Limb (tissue), 2 donors: ENCODE results near the gene PLEKHN1.
"Not testable (repeated sequence)": the region's sequence is repeated elsewhere in the genome, so short reads cannot be mapped to it uniquely, and the experiment has no call there.

ENCODE experiments used
- DNase-seq, 2 donors: peaks; one replicate each; pipeline ENCODE4 v3.0.0-alpha.2; 2016; ENCODE audit errors: extremely low spot score in 2 of 2

Gene PLEKHN1

DNA sequence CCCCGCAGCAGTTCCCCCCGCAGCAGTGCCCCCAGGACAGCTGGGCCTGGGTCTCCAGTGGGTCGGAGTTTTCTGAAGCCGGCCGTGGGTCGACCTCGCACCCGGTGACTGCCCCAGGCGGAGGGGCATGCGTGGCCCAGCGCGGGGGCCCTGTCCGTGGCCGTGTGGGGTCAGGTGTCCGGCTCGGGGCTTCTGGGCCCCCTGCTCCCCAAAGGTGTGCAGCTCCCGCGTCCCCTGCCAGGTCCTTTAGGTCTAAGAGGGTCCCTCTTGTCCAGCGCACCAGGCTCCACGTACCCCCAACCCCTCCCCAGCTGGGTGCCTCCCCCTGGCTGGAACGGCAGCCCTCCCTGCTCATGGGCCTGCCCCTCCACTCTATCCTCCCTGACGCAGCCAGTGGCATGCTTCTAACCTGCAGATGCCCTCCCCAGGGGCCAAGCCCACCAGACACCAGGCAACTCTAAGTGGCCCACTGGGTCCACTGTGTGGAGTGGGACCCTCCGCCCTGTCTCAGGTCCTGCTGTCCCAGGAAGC is 39.6 kb downstream of the PLEKHN1 start:
- no peak for DNase-seq

GRCh38 chr1:1006305-1007159 is 40.2 kb downstream of the PLEKHN1 start:
- no peak for DNase-seq

GRCh38 chr1:1010131-1010530 is 43.8 kb downstream of the PLEKHN1 start:
- not testable (repeated sequence) for DNase-seq

GRCh38 chr1:1011396-1011949 is 45.2 kb downstream of the PLEKHN1 start:
- DNase-seq, result no peak

GRCh38 chr1:1012736-1013104 is 46.4 kb downstream of the PLEKHN1 start:
- DNase-seq, result not testable (repeated sequence)

- DNase-seq, result peak; percentile 79 to 85
Observed at GRCh38 chr1:1013105-1013921, 47.0 kb downstream of the PLEKHN1 start, which contains the start of gene ISG15. Gene ISG15, plus strand, starts transcription at chr1:1013497. Its CDS starts 77 bp downstream, at chr1:1013574.

GRCh38 chr1:1013922-1014648 is 47.8 kb downstream of the PLEKHN1 start:
- peak in 1 of 2 donors; percentile 34 for DNase-seq

DNA sequence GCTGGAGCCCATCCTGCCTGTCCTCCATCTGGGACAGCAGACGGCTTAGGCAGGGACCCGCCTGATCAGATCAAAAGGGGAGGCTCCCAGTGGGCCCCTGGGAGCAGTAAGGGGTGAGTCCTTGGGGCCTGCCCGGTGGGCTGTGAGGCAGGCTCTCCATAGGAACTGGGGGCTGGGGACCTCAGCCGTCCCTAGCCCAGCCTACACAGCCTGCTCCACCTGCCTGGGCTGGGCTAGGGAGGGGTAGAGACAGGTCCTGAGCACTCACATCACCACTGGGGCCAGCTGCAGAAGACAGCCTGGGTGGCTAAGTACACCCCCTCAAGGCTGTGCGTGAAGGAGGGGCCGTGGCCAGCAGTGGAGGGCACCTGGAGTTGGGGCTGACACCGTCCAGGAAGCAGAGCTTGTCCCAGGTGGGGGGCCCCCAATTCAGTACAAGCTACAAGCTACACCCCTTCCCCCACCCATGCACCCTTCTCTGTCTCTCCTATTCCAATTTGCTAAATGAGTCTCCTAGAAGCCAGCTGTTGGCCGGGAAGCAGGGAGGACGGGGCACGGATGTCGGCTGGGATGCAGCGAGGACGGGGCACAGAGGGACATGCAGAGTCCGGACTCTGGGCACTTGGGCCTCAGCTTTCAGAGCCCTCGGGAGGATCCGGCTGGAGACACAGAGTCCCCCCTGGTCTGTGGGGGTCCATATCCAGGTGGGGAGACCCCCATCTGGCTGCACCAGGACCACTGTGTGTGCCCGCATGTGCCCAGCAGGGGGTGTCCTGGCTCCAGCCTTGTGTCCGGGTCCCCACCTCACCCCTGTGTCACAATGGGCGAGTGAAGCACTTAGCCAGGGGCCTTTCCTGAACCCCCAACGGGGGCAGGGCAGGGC is 48.8 kb downstream of the PLEKHN1 start:
- peak in 1 of 2 donors; percentile 53 for DNase-seq

GRCh38 chr1:1017397-1018320 is 51.4 kb downstream of the PLEKHN1 start:
- DNase-seq, result not testable (repeated sequence)

DNA sequence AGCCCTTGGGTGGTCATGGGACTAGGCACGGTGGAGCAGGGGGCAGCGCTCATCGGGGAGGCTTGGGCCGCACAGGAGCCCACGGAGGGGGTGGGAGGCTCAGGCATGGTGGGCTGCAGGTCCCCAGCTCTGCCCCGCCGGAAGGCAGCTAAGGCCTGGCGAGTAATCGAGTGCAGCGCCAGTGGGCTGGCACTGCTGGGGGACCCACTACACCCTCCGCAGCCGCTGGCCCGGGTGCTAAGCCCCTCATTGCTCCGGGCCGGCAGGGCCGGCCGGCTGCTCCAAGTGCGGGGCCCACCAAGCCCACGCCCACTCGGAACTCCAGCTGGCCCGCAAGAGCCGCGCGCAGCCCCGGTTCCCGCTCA is 52.0 kb downstream of the PLEKHN1 start:
- not testable (repeated sequence) for DNase-seq

GRCh38 chr1:1019122-1019999 is 53.1 kb downstream of the PLEKHN1 start:
- DNase-seq, result peak; percentile 83 to 93

- no peak for DNase-seq
Observed at GRCh38 chr1:1020000-1020404, 53.7 kb downstream of the PLEKHN1 start, which contains the start of gene AGRN. Gene AGRN, plus strand, starts transcription at chr1:1020120. Its CDS starts 53 bp downstream, at chr1:1020173.

DNA sequence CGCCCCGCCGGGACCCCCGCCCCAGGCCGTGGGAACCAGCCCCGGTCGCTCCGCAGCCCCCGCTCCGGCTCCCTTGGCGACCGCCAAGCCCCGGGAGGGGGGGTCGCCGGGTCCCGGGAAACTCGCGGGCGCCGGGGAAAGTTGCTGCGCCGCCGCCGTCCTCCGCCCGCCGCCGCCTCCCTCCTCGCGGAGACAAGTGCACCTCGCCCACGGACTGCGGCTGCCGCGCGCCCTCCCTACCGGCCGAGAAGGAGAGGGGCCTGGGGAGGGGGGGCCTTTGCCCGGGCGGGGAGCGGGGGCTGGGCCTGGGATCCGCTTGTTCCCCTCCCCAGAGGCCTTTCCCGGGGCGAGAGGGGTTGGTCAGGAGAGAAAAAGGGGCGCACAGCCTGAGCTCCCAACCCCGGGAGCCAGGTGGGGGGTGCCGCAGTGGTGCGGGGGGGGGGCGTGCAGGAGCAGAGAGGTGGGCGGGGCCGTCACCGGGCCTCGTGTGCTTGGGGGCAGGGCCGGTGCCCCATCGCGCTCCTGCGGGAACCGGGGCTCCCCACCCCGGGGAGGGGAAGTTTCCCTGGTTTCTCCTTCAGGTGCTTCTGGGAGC is 54.2 kb downstream of the PLEKHN1 start:
- DNase-seq, result peak in 1 of 2 donors; percentile 71

GRCh38 chr1:1021010-1021919 is 55.0 kb downstream of the PLEKHN1 start:
- DNase-seq, result peak; percentile 54 to 83

DNA sequence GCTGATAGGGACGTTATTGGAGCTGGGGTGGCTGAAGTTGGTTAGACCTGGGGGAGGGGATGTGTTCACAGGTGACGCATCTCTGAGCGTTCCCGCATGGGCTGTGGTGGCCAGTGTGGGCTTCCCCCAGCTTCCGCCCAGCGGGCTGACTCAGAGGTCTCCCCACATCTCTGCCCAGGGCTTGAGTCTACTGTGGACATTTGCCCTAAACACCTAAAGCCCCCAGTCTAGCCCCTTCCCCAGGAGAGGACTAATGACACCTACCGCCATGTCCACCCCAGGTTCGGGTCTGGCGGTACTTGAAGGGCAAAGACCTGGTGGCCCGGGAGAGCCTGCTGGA is 55.6 kb downstream of the PLEKHN1 start:
- DNase-seq, result no peak

DNA sequence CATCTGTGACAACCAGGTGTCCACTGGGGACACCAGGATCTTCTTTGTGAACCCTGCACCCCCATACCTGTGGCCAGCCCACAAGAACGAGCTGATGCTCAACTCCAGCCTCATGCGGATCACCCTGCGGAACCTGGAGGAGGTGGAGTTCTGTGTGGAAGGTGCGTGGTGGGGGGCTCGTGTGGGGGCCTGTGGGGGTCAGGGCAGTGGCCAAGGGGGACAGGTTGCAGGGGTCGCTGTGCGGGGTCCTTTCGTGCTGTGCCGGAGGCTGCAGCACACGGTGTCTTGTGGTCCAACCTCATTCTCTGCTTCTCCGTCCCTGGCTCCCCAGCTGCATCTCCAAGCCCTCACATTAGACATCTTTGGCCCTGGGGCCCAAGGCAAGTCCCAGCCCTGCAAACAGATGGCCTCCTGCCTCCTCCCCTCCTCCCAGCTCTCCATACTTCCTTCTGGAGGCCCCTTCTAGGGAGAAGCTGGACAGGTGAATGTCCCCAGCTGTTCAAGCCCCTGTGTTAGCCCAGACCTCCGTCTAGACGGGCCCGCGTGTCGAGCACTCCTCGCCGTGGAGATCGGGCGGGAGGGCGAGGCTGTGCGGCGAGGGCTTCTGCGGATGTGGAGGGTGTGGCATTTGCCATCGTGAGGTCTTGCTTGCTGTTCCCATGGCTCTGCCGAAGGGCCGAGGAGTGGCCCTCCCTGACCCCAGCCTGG is 56.2 kb downstream of the PLEKHN1 start:
- DNase-seq, result no peak
